T-helper 2 cell treated with Interferon-gamma antibody and Interleukin-4, amounts not matched to agents 100 ng/mL and 5 ng/mL, for 36 hours (primary cell): ENCODE results near the gene ABCA4. TPM values are rescaled to one million over a fixed set of nuclear protein-coding genes. Genes with fewer than 3 reads are reported as not detected.

Experiments
- intact Hi-C: fragments of 100-400 bp; cut with micrococcal nuclease; formaldehyde crosslinking; loops from one replicate; pipeline ENCODE4 v1.15.1; 2023
- total RNA-seq: library from RNA; stranded (reverse); gene quantifications from 2 replicates; pipeline ENCODE4 v1.2.3, GENCODE V29; 2022

The ABCA4 gene
- total RNA-seq, 1 donor from 2014 or later = not detected

DNA sequence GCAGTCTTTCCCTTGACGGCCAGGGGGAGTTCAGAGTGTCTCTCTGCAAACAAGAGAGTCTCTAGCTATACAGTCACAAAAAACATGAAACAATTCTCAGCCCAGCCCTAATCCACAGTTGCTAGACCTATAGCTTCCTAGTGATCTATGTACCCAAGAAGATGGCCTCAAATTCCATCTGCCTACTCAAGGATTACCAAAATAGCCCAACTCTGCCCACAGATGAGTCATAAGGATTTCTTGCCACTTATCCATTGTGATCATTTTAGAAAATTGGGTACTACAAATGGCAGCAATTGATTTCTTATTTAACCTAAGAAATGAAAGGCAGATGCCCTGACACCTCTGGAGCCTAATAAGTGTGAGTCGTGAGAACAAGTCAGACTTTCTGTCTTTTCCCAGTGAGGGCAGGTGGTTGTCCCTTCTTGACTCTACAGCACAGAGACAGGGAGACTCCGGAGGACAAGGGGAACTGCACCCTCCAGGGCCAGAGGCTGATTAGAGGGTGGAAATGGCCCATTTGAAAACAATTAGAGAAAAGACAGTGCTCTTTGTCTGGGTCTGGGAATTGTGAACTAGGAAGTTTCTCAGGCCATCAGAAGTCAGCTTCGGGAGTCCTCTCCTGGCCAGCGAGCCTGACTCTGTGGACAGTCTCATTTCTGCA is 65.4 kb downstream of the ABCA4 start:
- intact Hi-C loops = no loop called here

DNA sequence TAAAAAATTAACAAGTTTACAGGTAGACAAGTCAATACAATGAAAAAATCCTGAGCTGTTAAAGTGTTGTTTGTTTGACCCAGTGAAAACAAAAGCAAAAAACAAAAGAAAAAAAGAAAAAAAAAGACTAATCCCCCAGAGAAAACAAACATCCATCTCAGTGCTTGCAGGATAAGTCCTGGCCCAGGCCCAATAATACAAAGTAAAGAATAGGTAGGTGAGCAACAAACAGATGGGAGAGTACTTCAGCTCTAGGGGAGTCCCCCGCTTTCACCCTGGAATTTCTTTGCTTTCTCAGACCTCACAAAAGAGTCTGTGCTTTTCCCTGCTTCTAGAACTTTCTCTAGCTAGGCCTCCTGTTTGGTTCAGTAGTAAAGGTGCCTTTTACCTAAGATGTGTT is 70.3 kb downstream of the ABCA4 start:
- intact Hi-C loops = no loop called here

DNA sequence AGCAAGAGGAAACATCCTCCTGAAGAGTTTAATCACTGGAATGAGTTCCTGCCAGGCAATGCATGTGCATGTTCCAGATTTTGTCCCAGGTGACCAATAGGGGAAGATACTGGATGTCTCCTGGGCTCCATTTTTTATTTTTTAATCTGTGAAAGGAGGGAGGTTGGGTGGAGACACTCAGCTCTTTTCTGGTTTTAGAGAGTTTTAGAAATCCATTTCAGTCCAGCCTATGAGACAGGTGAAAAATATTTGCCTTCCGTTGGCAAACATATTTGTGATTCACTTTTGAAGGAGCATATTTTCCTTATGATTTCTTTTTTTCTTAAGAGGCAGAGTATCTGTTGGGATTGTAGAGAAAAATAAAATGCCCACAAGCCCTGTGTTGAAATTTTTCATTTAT is 70.7 kb downstream of the ABCA4 start:
- intact Hi-C loops = no loop called here

DNA sequence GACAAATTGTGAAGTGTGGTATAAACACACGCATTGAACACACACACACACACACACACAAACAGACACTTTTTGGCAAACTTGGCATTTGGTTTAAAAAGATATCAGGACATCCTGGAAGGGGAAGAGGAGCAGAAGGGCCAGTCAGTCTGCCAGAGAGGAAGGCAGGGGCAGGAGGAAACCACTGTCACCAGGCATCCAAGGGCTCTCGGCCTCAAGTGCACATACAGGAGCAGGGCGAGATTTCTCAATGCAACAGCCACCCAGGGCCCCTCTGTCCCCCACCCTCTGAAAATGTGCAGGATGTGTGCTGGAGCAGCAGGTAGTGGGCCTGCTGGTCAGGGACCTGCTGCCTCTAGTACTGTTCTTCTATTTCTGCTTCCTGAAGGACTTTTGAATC is 71.2 kb downstream of the ABCA4 start:
- intact Hi-C loops = loop anchor here (5.0 kb wide), 1 partner anchor 758 kb away; no protein-coding TSS in a partner anchor

DNA sequence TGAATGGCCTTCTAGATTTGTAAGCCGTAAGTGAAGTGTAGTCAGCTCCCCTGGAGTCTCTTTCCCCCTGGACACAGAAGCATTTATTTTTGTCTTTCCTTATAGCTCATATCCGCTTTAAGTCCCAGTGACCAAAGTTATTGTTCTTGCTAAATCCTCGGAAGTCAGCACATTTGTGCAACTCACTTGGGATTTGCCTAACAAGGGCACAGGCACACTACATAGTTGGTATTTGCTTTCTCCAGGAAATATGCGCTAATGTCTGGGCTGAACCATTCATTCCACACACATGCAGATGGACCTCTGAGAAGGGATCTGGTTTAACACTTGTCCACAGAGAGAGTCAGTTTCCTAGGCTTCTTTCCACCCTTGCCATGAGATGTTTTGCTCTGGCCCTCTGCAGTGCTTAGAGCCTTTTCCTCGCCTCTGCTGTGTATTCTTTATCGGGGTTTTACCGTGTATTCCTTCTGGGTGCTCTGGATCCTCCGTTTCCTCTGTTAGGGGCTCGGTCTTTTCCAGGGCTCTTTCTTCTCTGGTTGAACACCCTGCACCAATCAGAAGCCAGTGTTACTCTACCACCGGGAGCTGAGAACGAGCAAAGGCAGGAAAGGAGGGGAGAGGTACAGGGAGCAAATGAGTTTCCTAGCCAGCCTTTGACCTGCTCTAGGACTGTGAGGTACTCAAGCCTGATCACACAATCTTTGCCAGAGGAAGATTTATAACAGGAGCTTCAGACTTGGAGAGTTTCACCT is 72.4 kb downstream of the ABCA4 start:
- intact Hi-C loops = loop anchor here (5.0 kb wide), 1 partner anchor 759 kb away; no protein-coding TSS in a partner anchor

DNA sequence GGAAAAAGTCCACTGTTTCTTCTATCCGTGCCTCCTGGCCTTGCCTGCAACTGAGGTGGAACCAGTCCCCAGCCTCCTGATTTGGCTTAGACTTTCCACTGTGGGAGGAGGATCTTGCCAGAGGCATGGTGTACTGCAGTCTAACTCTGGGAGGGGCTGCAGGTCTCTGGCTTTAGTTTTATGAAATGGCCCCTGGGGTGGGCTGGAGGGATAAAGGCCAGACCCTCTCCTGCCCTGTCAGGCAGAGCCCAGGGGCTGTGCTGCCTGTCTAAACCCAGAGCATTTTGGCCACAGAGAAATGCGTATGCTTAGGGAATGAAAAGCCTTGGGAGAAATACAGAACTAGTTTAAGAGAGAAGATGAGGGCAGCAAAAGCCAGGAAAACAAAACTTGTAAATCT is 73.0 kb downstream of the ABCA4 start:
- intact Hi-C loops = loop anchor here (5.0 kb wide), 1 partner anchor 759 kb away; no protein-coding TSS in a partner anchor

DNA sequence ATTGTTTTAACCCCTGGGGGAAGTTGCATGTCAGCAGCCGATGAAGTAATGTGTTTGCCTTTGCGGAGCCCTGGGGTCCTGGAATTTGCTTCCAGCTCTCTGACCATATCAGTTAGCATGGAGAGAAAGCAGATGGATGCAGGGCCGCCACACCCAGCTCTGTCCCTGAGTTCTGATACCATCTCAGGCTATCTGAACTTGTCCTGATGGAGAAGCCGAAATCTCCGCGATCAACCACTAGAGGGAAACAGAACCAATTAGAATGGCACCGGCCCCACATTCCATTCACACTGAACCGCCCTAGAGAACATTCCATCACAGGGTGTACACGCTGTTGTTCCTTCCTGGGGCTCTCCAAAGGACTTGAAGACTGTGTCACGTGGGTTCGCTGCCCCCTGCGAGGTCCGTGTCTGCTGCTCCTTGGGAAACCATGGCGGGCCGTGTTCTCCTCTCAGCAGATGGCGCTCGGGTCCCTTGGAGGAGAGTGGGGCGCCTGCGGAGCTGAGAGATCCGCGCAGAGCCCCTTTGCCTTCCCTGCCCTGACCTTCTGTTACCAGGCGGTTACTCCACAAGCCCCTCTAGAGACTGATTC is 75.4 kb downstream of the ABCA4 start:
- intact Hi-C loops = loop anchor here (5.0 kb wide), 1 partner anchor 762 kb away; no protein-coding TSS in a partner anchor

DNA sequence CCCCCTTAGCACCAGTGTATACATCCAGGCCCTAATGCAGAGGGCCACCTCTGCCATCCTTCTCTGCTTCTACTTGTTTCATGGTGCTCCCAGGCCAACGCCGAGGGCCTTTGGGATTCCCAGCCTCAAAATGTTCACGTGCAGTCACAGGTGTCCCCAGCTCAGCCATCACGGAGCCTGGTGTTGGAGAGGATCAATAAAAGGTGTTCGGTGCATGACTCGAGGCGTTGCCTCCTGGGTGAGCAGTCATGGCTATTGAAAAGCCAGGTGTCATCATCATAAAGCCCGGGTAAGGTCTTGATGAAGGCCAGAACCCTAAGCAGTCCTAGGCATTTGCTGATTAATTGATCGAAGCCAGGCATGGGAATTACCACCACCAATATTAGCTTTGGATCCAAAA is 76.1 kb downstream of the ABCA4 start:
- intact Hi-C loops = loop anchor here (5.0 kb wide), 2 partner anchors 417 to 762 kb away; no protein-coding TSS in a partner anchor

DNA sequence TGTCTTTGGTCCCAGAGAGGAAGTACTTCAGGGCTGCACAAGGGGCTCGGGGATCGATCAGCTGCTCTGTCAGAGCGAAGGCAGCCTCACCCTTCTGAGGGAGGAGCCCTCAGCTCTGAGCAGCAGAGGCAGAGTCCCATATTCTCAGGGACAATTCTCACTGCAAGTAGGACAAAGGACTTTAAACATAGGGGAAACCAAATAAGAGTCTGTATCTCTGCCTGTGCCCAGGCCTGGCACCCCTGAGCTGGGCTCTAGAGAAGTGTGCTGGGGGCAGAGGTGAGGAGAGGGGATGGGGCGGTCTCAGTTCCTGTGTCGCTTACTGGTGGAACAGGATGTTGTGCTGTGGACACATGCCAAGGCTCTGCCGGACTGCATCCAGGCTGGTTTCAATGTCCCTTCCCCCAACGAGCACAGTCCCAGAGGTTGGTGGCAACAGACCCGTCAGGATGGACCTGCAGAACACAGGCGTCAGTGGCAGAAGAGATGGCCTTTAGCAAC is 76.6 kb downstream of the ABCA4 start:
- intact Hi-C loops = loop anchor here (5.0 kb wide), 1 partner anchor 418 kb away; no protein-coding TSS in a partner anchor

DNA sequence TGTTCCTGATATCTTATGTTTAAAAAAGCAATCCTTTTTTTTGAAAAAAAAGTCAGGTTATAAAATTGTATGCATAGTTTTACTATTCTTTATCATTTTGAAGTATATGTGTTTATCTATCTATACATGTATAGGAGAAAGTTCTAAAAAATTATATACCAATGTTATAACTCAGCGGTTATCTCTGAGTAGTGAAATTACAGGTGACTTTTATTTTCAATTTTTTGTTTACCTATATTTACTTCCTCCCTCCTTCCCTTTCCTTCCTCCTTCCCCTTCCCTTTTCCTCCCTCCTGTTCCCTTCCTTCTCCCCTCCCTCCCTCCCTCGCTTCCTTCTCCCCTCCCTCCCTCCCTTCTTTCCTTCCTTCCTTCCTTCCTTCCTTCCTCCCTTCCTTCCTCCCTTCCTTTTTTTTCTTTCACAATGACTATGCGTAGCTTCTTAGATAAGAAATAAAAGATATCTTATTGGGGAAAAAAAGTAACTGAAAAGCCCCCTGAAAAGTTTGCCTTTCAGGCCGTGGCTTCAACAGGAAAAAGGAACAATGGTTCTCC is 77.1 kb downstream of the ABCA4 start:
- intact Hi-C loops = loop anchor here (5.0 kb wide), 1 partner anchor 418 kb away; no protein-coding TSS in a partner anchor

DNA sequence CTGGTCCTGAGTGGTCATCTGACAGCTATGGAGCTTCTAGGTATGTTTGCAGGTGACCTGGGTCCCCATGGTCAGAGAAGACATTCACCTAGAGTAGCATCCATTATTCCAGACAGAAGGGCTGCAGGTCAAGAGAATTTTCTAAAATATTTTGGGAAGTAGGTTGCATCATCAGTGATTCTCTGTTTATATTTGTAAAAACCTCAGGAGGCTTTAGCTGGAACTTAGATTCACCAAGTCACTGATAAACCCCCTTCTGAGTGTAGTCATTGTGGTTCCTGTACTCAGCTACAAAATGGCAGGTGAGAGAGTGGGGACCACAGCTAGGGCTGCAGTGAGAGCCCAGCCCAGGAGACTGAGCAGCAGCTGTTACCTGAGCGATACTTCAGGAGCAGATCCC is 78.6 kb downstream of the ABCA4 start:
- intact Hi-C loops = loop anchor here (5.0 kb wide), 1 partner anchor 420 kb away; no protein-coding TSS in a partner anchor

DNA sequence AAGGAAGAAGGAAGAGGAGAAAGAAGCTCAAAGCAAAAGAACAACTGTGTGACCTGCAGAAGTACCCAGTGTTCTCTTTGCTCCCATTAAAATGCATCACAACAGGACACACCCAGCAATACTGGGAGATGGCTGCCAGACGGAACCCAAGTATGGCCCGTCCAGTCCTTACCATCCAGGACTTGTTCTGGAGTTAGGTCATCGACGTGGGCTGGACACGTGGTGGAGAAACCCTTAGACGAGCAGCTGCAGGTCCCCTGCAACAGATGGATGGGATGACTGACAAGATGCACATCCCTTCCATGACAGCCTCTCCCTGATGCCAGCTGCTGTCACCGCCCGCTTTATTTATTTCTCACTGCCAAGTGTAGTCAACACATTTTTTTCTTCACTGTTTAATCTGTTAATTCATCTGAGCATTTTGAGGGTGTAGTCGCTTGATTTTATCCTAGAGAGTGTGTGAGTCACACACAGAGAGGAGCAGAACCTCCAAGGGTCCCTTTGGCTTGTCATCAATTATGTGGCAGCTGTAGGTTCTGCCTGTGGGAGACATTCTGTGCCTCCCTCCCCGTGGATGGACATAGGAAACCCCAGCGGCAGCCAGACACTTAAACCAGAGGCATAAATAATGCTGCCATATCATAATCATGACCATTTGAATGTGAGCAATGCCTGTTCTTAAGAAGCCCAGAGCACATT is 80.9 kb downstream of the ABCA4 start:
- intact Hi-C loops = loop anchor here (2.0 to 5.0 kb wide), 2 partner anchors 297 to 422 kb away; no protein-coding TSS in a partner anchor

DNA sequence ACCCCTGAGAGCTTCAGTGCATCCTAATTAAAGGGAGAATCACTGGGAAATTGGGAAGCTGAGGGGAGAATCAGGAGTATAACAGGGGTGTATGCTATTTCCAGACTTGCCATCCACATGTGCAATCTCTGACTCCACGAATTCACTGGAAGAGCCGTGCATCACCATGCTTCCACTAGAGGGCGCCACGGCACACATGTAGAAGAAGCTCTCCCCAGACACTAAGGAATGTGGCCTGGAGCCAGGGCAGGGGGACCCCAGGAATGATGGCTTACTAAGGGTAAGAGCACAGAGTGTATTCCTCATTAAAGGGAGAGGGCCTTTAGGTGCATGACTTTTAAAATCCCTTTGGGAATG is 81.5 kb downstream of the ABCA4 start:
- intact Hi-C loops = loop anchor here (2.0 kb wide), 1 partner anchor 297 kb away; no protein-coding TSS in a partner anchor

DNA sequence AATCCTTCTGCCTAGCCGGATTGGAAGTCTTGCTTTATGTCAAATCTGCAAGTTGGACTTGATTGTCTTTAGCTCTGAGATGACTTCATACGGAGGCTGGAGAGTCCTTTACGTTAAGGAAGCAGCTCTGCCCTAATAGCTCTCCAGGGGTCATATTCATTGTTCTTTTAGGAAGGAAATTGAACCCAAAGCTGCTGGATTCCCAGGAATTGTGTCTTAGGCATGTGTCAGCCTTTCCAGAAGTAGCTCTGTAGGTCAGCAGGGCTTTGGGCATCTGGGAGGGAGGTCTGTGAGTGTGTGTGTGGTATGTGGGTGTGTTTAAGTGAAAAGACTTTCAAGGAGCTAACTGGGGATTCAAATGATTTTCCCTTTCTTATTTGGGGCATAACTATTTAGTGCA is 82.4 kb downstream of the ABCA4 start:
- intact Hi-C loops = loop anchor here (2.0 kb wide), 1 partner anchor 298 kb away; no protein-coding TSS in a partner anchor

DNA sequence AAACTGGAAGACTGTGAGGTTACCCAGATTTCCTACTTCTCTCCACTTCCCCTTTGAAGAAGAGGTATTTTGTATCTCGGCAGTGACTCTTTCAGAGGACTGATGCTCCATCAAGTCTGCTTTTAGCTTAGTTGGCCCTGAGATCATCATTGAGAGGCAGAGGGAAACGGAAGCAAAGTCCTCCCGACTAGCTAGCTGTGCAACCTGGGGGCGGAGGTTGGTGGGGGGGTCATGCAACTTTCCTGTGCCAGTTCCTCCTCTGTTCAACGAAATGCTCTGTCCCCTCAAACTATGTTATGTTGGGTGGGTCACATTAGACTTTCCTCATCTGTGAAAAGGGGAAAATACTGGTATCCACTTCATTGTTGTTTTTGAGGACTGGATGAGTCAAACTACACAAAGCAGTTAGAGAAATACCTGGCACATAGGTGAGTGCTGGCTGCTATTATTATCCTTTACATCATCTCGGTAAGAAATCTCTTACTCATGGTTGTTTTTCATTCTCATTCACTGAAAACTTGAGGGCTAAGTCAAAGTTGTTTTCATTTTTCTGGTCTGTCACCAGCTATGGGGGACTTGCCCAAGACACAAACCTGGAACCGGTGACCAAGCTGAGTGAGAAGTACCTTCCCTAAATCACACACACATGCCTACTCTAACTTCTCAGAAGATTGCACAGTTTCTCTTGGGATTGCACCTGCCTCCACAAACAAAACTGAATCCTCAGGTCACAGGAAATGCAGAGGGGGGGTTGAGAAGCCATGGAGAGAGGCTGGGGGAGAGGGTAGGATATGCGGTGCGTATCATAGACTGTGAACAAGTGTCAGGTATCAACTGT is 83.3 kb downstream of the ABCA4 start:
- intact Hi-C loops = loop anchor here (2.0 kb wide), 1 partner anchor 299 kb away; no protein-coding TSS in a partner anchor

DNA sequence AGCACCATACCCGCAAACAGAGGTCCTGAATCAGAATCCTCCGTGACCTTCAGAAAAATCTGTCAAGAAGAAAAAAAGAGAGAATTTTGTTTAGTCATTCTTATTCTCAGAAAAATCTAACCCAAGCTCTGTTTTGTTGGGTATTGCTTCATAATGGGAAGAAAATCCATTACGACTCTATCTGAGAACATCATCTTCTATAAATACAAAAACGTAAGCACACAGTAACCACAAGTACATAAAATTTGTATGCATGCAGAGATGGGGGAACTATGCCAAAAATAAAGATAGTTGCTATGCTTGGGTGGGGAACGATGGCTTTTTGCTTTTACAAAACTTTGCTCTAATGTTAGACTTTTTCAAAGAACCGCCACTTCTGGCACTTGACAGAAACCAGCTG is 84.2 kb downstream of the ABCA4 start:
- intact Hi-C loops = no loop called here

DNA sequence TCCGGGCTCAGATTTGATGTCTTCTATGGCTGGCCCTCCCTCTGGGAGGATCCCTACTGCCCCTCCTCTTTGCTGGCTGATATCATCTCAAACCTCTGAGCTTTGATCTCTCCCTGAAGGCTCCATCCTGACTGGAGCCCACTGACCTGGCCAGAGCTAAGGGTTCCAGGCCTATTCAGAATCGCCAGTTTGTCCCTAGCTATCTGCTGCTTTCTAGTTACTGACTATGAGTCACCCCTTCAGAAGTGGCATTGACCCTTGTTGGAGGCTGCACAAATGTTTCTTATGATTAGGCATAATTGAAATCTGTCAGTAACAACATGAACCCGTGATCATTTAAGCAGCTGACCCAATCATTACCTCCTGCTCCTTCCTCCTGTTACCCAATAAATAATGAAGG is 87.1 kb downstream of the ABCA4 start:
- intact Hi-C loops = no loop called here

DNA sequence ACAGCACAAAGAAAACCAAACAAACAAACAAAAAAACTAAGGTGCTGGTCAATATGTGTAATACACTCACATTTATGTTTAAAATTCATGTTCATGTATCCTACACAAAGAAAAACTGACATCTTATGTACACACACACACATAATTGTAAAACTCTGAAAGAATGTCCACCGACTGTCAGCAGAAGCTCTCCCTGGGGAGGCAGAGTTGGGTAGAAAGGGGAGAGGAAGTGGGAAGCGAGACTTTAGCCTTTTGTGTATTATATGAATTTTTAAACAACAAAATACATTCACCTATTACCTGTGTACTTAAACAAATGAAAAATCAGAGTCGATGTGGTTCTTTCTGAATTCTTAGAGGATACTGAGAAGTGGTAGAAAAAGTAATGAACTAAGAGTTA is 88.3 kb downstream of the ABCA4 start:
- intact Hi-C loops = no loop called here

DNA sequence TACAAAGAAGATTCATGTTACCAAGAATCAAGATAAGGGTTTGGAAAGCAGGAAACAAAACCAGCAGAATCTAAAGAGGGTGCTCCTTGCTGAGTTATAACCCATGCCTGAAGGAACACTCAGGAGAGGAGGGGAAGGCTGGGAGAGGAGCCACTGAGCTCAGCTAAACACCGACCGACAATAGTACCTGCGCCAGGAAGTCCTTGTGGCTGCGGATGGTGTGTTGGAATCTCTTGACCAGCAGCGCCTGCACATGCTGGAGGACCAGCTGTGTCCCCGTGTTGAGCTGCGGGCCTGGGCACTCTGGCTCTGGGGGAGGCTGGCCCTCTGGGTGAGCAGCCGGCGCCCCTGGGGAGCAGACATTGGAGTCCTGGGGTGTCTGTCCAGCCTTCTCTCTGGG is 89.4 kb downstream of the ABCA4 start:
- intact Hi-C loops = no loop called here

DNA sequence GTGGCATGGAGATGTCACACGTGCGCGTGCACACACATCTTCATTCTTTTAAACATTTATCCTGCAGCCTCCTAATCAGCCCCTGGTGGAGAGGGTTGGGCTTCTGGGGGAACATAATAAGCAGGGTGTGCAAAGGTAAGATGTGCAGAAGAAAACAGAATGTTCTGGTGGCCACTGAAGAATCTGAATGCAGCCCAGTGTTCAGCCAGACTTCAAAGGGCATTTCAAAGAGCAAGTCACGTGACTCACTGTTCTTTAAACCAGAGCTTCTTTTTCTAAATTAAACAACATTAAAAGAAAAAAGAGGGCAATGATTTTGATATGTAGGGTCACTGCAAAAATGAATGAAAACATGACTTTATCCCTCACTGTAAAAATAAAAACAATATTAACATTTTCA is 89.8 kb downstream of the ABCA4 start:
- intact Hi-C loops = no loop called here
